A549 (cell line): Measurements from ENCODE around the gene ACAD11. TPM values are rescaled to one million over a fixed set of nuclear protein-coding genes. Genes with fewer than 3 reads are reported as not detected.

Experiments used
- ATAC-seq, 2 experiments: fragments of 200-7000 bp in 1 of 2; fragments of >200 bp in 1 of 2; cut with Nextera tagmentation in 1 of 2; cut with Tn5 transposase in 1 of 2; 3 replicates each; pipeline versions ENCODE4 v1.8.0 to v1.9.1; 2018 to 2020; ENCODE audit warnings: mild to moderate bottlenecking in 1 of 2, moderate library complexity in 1 of 2
- CTCF ChIA-PET: fragments of 300-600 bp; sonication (Branson Sonifier 250); formaldehyde crosslinking; extraction: SDS; loops from one replicate; lab custom pipeline; 2021; ENCODE audit warnings: antibody characterized with exemption, inconsistent platforms; lab: Yijun Ruan, JAX
- POLR2A ChIA-PET: fragments of 350-600 bp; formaldehyde crosslinking; extraction: SDS; loops from one replicate; lab custom pipeline; 2021; ENCODE audit warnings: antibody characterized with exemption, inconsistent platforms; lab: Yijun Ruan, JAX
- DNase-seq, 2 experiments: peaks; one replicate each; pipeline versions ENCODE4 v3.0.0 to v3.0.0-alpha.2; 2011 to 2016; ENCODE audit warnings: low read depth in 1 of 2, low spot score in 1 of 2
- FAIRE-seq: peaks from 2 replicates; lab custom pipeline; 2011; peaks lifted over from hg19 to GRCh38; lab: Jason Lieb, UNC
- H3K27ac ChIP-seq, 2 experiments: fragments of >200 bp; sonication (Bioruptor Twin); formaldehyde crosslinking; 3 replicates each; pipeline ENCODE4 v1.5.1; 2016 to 2017
- H3K4me1 ChIP-seq: fragments of >200 bp; sonication (Bioruptor Twin); formaldehyde crosslinking; 3 replicates; pipeline ENCODE4 v1.6.1; 2016
- H3K4me2 ChIP-seq: fragments of >200 bp; sonication (Bioruptor Twin); formaldehyde crosslinking; 3 replicates; pipeline ENCODE4 v1.6.1; 2016
- H3K4me3 ChIP-seq: fragments of >200 bp; sonication (Bioruptor Twin); formaldehyde crosslinking; 3 replicates; pipeline ENCODE4 v1.5.1; 2016
- H3K9me3 ChIP-seq: fragments of >200 bp; sonication (Bioruptor Twin); formaldehyde crosslinking; 3 replicates; pipeline ENCODE4 v1.6.1; 2016
- BHLHE40 ChIP-seq: IDR thresholded peaks from 2 replicates; pipeline ENCODE4 v1.6.1; 2012; ENCODE audit warnings: low read depth, low read length, inconsistent platforms
- CBX8 ChIP-seq: fragments of 200-600 bp; sonication (generic); IDR thresholded peaks from 2 replicates; pipeline ENCODE4 v1.6.1; 2016
- CHD4 ChIP-seq: fragments of 200-600 bp; sonication (generic); IDR thresholded peaks from 2 replicates; pipeline ENCODE4 v1.6.1; 2016; ENCODE audit warnings: antibody characterized with exemption, mild to moderate bottlenecking, borderline replicate concordance
- EHF ChIP-seq: fragments of 250-450 bp; sonication (Bioruptor Pico); IDR thresholded peaks from 2 replicates; pipeline ENCODE4 v1.5.0; 2020; ENCODE audit warnings: mild to moderate bottlenecking
- ESRRA ChIP-seq: fragments of 150-350 bp; IDR thresholded peaks from 2 replicates; pipeline ENCODE4 v1.6.1; 2014; ENCODE audit warnings: mild to moderate bottlenecking, low read length, borderline replicate concordance
- FOSB ChIP-seq: fragments of 250-450 bp; sonication (Bioruptor Pico); IDR thresholded peaks from 2 replicates; pipeline ENCODE4 v1.5.0; 2020; ENCODE audit warnings: mild to moderate bottlenecking, moderate library complexity
- FOSL2 ChIP-seq, 2 experiments: fragments of 450-650 bp in 1 of 2; fragments of >200 bp in 1 of 2; sonication (Bioruptor Twin) in 1 of 2; formaldehyde crosslinking; IDR thresholded peaks; 2 replicates each; pipeline versions ENCODE4 v1.5.0 to v1.6.1; 2016 to 2020; ENCODE audit warnings: mild to moderate bottlenecking in 1 of 2, moderate library complexity in 1 of 2
- HOXB13 ChIP-seq: fragments of 250-450 bp; sonication (Bioruptor Pico); IDR thresholded peaks from 2 replicates; pipeline ENCODE4 v1.5.0; 2020; ENCODE audit warnings: low read depth, mild to moderate bottlenecking, moderate library complexity
- JUNB ChIP-seq: fragments of >200 bp; sonication (Bioruptor Twin); formaldehyde crosslinking; IDR thresholded peaks from 2 replicates; pipeline ENCODE4 v1.6.1; 2016
- KDM1A ChIP-seq: fragments of 200-600 bp; sonication (generic); IDR thresholded peaks from 2 replicates; pipeline ENCODE4 v1.6.1; 2016; ENCODE audit warnings: low read depth, mild to moderate bottlenecking
- KDM5A ChIP-seq: fragments of 200-600 bp; sonication (generic); IDR thresholded peaks from 2 replicates; pipeline ENCODE4 v1.6.1; 2016; ENCODE audit warnings: antibody characterized with exemption, mild to moderate bottlenecking
- NPAS2 ChIP-seq: fragments of 250-450 bp; sonication (Bioruptor Pico); IDR thresholded peaks from 2 replicates; pipeline ENCODE4 v1.8.0; 2022; ENCODE audit warnings: mild to moderate bottlenecking, moderate library complexity, borderline replicate concordance
- NR3C1 ChIP-seq: fragments of >200 bp; sonication (Bioruptor Twin); formaldehyde crosslinking; IDR thresholded peaks from 3 replicates; pipeline ENCODE4 v1.6.1; 2017
- PHF8 ChIP-seq: fragments of 200-600 bp; sonication (generic); IDR thresholded peaks from 2 replicates; pipeline ENCODE4 v1.6.1; 2016; ENCODE audit warnings: low read depth, mild to moderate bottlenecking, antibody characterized with exemption, moderate library complexity, borderline replicate concordance
- RCOR1 ChIP-seq: fragments of 150-350 bp; IDR thresholded peaks from 2 replicates; pipeline ENCODE4 v1.6.1; 2014; ENCODE audit warnings: antibody characterized with exemption, low read length, low read depth
- SREBF2 ChIP-seq: fragments of 450-650 bp; IDR thresholded peaks from 2 replicates; pipeline ENCODE4 v1.6.1; 2014; ENCODE audit warnings: mild to moderate bottlenecking, moderate library complexity
- TFCP2L1 ChIP-seq: fragments of 250-450 bp; sonication (Bioruptor Pico); IDR thresholded peaks from 2 replicates; pipeline ENCODE4 v1.5.0; 2021; ENCODE audit warnings: mild to moderate bottlenecking
- ZC3H11A ChIP-seq: fragments of 450-650 bp; IDR thresholded peaks from 2 replicates; pipeline ENCODE4 v1.6.1; 2014; ENCODE audit warnings: antibody characterized with exemption, mild to moderate bottlenecking
- ZSCAN20 ChIP-seq: fragments of 250-450 bp; sonication (Bioruptor Pico); IDR thresholded peaks from 2 replicates; pipeline ENCODE4 v1.8.0; 2022; ENCODE audit warnings: mild to moderate bottlenecking, moderate library complexity
- WGBS: methylation state at CpG from one replicate; pipeline ENCODE4 v1.1.6; 2017; ENCODE audit errors: missing lambda C conversion rate; 5-methylcytosine and 5-hydroxymethylcytosine counted together
- polyA plus RNA-seq, 4 experiments: library from polyadenylated mRNA; depleted of rRNA in 3 of 4; stranded (reverse); fragments of >200 nt; fragmentation: RNase III in 1 of 4; extraction: RNeasy Plus Mini Kit Qiagen cat#74134 plus additional on column Dnase treatment in 1 of 4; gene quantifications; 2 replicates in 3 of 4; 3 replicates in 1 of 4; pipeline ENCODE4 v1.2.3, GENCODE V29; 2011 to 2017
- TF ChIP-seq, protein P1 (sequence below): fragments of >200 bp; sonication (Bioruptor Twin); formaldehyde crosslinking; IDR thresholded peaks from 3 replicates; pipeline ENCODE4 v1.5.1; 2016
- TF ChIP-seq, protein P2 (sequence below): fragments of 450-650 bp; IDR thresholded peaks from 2 replicates; pipeline ENCODE4 v1.6.1; 2014; ENCODE audit warnings: antibody characterized with exemption
- TF ChIP-seq, protein P3 (sequence below): IDR thresholded peaks from 2 replicates; pipeline ENCODE4 v1.6.1; 2012
- TF ChIP-seq, protein P4 (sequence below): fragments of 250-450 bp; sonication (Bioruptor Pico); IDR thresholded peaks from 2 replicates; pipeline ENCODE4 v1.5.0; 2020; ENCODE audit warnings: low read depth, mild to moderate bottlenecking, moderate library complexity
- TF ChIP-seq, protein P5 (sequence below): fragments of >200 bp; sonication (Bioruptor Twin); formaldehyde crosslinking; IDR thresholded peaks from 2 replicates; pipeline ENCODE4 v1.6.1; 2016
- TF ChIP-seq, protein P6 (sequence below): IDR thresholded peaks from 2 replicates; pipeline ENCODE4 v1.6.1; 2012; ENCODE audit warnings: low read depth, borderline replicate concordance
- TF ChIP-seq, protein P7 (sequence below): fragments of >200 bp; sonication (Bioruptor Twin); formaldehyde crosslinking; IDR thresholded peaks from 3 replicates; pipeline ENCODE4 v1.6.1; 2016

ACAD11 gene
- polyA plus RNA-seq, 2 of the 4 experiments (the other 2 are of a cell fraction): 10.3 to 19.2 TPM

DNA sequence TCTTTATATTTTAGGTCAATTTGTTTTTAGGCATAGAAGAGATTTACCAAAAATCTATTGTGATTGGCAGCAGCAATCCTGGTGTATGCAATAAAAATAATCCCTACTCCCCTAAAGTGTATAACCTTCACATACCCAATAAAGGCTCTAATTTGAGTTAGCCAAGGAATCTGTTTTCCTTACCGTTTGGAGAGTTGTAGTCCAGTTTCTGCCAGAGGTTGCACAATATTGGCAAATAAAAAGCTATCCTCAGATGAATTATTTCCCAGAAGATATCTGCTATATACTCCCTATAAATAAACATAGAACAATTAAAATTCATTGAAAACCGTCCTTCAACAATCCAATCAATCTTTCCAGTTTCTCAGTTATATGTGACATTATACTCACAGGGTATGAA, 31.5 kb downstream of the ACAD11 start:
- FAIRE-seq: no peak
- CTCF ChIA-PET: no interaction called here
- TF ChIP-seq, protein P1, sequence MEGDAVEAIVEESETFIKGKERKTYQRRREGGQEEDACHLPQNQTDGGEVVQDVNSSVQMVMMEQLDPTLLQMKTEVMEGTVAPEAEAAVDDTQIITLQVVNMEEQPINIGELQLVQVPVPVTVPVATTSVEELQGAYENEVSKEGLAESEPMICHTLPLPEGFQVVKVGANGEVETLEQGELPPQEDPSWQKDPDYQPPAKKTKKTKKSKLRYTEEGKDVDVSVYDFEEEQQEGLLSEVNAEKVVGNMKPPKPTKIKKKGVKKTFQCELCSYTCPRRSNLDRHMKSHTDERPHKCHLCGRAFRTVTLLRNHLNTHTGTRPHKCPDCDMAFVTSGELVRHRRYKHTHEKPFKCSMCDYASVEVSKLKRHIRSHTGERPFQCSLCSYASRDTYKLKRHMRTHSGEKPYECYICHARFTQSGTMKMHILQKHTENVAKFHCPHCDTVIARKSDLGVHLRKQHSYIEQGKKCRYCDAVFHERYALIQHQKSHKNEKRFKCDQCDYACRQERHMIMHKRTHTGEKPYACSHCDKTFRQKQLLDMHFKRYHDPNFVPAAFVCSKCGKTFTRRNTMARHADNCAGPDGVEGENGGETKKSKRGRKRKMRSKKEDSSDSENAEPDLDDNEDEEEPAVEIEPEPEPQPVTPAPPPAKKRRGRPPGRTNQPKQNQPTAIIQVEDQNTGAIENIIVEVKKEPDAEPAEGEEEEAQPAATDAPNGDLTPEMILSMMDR: no peak
- TF ChIP-seq, protein P2, sequence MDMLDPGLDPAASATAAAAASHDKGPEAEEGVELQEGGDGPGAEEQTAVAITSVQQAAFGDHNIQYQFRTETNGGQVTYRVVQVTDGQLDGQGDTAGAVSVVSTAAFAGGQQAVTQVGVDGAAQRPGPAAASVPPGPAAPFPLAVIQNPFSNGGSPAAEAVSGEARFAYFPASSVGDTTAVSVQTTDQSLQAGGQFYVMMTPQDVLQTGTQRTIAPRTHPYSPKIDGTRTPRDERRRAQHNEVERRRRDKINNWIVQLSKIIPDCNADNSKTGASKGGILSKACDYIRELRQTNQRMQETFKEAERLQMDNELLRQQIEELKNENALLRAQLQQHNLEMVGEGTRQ: no peak
- TF ChIP-seq EHF (CRISPR knock-in tag) (no peak), ZSCAN20 (CRISPR knock-in tag) (no peak), KDM1A (no peak), RCOR1 (no peak), ZC3H11A (no peak), TFCP2L1 (no peak), BHLHE40 (no peak), CBX8 (no peak), KDM5A (no peak), JUNB (no peak), SREBF2 (no peak), HOXB13 (CRISPR knock-in tag) (no peak), FOSL2 (IDR thresholded peaks at IDR 0.05) (no peak), FOSL2 (CRISPR knock-in tag; IDR thresholded peaks at IDR 0.05) (no peak), CHD4 (no peak)
- TF ChIP-seq, protein P3, sequence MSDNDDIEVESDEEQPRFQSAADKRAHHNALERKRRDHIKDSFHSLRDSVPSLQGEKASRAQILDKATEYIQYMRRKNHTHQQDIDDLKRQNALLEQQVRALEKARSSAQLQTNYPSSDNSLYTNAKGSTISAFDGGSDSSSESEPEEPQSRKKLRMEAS: no peak
- TF ChIP-seq, protein P4, sequence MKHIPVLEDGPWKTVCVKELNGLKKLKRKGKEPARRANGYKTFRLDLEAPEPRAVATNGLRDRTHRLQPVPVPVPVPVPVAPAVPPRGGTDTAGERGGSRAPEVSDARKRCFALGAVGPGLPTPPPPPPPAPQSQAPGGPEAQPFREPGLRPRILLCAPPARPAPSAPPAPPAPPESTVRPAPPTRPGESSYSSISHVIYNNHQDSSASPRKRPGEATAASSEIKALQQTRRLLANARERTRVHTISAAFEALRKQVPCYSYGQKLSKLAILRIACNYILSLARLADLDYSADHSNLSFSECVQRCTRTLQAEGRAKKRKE (CRISPR knock-in tag): no peak
- TF ChIP-seq, protein P5, sequence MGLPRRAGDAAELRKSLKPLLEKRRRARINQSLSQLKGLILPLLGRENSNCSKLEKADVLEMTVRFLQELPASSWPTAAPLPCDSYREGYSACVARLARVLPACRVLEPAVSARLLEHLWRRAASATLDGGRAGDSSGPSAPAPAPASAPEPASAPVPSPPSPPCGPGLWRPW: no peak
- Histone ChIP-seq H3K27ac (no peak overlapping the region), H3K4me3 (no peak overlapping the region), H3K4me2 (no peak overlapping the region), H3K4me1 (peaks cover 4% of the 10 kb centered on the region; the same call in 1 of the 3 replicates), H3K9me3 (no peaks in the 10 kb centered on the region)
- WGBS: 76% methylated on average over 2 of the region's 2 CpGs
- ATAC-seq: no peak
- no peak for DNase-seq
- POLR2A ChIA-PET: no interaction called here

DNA sequence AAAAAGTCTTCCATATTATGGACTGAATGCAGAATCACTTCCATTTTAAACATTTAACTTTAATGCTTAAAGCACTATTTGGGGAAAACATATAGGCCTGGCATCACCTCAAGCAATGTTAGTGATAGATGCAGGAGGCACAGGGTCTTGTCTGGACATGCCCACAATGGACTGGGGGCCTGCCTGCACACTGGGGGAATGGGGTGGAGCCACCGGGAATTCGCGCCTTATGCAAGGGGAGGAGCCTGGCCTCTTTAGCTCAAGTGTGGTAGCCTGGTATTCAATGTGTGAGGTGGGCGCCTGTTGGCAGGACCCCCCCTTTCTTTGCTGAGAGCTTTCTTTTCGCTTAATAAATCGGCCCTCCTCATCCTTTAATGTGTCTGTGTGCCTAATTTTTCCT, 32.7 kb downstream of the ACAD11 start:
- Histone ChIP-seq H3K4me3 (no peak overlapping the region), H3K9me3 (no peaks in the 10 kb centered on the region)
- POLR2A ChIA-PET: no interaction called here
- FAIRE-seq: no peak
- 91% methylated on average over 6 of the region's 6 CpGs for WGBS
- TF ChIP-seq, protein P2: no peak
- TF ChIP-seq FOSB (CRISPR knock-in tag): no peak
- TF ChIP-seq, protein P6, sequence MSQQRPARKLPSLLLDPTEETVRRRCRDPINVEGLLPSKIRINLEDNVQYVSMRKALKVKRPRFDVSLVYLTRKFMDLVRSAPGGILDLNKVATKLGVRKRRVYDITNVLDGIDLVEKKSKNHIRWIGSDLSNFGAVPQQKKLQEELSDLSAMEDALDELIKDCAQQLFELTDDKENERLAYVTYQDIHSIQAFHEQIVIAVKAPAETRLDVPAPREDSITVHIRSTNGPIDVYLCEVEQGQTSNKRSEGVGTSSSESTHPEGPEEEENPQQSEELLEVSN: no peak
- TF ChIP-seq, protein P7, sequence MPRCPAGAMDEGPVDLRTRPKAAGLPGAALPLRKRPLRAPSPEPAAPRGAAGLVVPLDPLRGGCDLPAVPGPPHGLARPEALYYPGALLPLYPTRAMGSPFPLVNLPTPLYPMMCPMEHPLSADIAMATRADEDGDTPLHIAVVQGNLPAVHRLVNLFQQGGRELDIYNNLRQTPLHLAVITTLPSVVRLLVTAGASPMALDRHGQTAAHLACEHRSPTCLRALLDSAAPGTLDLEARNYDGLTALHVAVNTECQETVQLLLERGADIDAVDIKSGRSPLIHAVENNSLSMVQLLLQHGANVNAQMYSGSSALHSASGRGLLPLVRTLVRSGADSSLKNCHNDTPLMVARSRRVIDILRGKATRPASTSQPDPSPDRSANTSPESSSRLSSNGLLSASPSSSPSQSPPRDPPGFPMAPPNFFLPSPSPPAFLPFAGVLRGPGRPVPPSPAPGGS: no peak
- TF ChIP-seq PHF8: no peak
- TF ChIP-seq NR3C1: no peak
- TF ChIP-seq NPAS2 (CRISPR knock-in tag): no peak
- no peak for TF ChIP-seq BHLHE40
- no peak for TF ChIP-seq ESRRA
- TF ChIP-seq, all 56 proteins: peak for 0
- Histone ChIP-seq H3K4me2 (no peak overlapping the region), H3K4me1 (peaks cover 4% of the 10 kb centered on the region; the same call in 1 of the 3 replicates), H3K27ac (0 out of 6 replicates have a peak overlapping the region, but pooled peaks of 1 of the 2 experiments have one; percentile 38)
- DNase-seq (no peak), ATAC-seq (no peak)
- CTCF ChIA-PET: no interaction called here
